NCI-H446 treated with DMSO at 0.1 percent for 48 hours (cell line): ENCODE measurements around the gene OR2T35.

Experiments used
- DNase-seq: peaks from one replicate; lab custom pipeline; 2025; lab: John Stamatoyannopoulos, UW

OR2T35 gene

DNA sequence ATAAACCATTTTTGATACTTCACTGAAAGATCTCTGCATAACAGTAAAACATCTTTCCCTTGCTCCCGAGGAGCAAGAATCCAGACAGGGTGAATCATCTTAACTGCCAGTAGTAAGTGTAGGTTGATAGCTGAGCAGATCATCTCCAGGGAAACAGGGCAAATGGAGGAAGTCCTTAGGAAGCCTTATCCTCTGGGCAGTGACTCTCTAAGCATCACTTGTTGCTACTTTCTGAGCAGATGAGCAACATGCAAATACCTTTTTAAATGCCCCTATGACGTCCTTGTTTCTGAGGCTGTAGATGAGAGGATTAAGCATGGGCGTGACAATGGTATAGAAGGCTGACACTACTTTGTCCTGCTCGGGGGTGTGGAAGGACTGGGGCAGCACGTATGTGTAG is 19.1 kb downstream of the OR2T35 start:
- no peak for DNase-seq

DNA sequence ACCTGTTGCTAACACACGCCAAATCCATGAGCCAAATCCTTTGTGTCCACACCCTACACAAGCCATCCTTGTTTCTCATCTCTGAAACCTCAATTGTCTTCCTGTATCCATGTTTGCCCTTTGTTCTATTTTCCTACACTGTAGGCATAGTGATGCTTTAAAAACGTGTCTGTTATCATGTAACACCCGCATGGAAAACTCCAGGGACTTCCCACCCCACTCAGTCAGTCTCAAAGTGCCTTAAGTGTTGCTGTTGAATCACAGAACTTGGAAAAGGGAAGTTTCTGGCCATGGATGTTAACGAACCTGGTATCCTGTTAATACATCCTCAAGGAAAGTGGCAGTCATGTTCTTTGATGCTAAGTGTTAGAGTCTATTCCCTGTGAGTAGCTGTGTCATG is 19.9 kb downstream of the OR2T35 start:
- DNase-seq = no peak

DNA sequence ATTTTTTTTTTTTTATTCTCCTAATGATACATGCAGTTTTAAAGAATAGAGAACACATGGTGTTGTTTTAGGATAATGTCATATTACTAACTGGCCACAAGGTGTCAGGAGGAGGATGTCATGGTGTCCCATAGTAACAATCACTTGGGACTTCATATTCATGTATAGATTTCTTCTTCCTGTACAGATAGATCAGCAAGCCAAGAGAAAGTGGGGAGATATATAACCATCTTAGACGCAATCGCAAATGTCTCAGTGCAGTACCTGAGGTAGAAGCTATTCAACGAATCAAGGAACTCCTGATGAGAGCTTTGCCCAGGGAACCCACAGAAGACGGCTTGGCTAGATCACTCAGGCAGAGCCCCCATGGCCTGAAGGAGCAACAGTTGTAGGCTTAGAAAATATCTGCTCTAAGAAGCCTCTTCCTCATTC is 22.5 kb downstream of the OR2T35 start:
- no peak for DNase-seq

DNA sequence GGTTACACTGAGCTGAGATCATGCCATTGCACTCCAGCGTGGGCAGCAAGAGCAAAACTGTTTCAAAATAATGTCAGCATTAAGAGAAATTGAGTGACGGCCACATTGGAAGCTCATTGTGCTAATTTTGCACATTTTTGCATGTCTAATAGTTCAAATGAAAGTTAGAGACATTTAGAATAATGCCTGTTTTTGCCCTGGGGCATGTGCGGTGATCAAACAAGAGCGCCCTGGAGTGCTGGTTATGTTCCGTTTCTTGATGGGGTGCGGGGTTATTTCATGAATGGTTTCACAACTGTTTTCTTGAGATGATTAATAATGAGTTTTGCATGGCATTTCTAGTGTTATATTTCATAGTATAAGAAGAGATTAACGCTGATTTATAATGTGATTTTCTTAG is 23.3 kb downstream of the OR2T35 start:
- DNase-seq = no peak

DNA sequence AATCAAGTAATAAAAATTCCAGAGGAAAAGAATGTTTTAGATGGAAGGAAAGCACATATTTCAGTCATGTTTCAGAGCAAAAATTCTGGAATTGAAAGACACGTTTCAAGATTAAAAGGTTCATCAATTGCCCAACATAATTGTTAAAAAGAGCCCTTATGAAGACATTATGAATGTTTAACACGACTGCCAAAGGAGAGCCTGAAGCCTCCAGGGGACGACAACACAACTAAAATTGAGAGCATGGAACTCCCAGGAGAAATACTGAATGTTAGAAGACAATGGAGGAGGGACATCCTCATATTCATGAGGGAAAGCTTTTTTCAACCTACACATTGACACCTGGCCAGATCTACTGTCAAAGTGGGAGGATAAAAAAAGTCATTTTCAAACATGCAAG is 26.2 kb downstream of the OR2T35 start:
- DNase-seq = no peak

DNA sequence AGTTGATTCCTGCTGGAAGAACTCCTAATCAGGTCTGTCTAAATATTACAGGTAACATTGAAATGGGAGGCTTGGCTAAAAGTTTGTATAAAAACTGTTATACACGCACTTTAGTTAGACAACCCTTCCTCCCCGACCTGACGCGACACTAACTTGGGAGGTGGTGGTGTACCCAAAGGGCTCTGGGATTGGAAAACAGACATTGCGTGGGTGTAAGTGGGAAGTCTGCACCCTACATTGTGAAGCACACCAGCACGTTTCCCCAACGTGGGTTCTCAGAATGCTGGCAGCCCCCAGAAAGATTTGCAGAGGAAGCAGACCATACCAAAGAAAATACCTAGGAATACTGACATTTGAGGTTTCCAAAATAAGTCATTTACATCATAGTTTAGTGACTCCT is 27.0 kb downstream of the OR2T35 start:
- DNase-seq = no peak

DNA sequence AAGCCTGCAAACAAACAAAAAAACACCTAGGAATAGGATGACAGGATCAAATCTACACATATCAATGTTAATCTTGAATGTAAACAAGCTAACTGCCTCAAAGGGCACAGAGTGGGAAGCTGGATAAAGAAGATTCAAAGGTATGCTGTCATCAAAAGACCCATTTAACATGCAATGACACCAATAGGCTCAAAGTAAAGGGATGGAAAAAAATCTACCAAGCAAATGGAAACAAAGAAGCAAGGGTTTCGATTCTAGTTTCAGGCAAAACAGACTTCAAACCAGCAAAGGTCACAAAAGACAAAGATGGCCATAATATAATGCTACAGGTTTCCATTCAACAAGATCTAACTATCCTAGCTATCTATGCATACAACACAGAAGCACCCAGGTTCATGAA is 31.3 kb downstream of the OR2T35 start:
- DNase-seq = no peak

DNA sequence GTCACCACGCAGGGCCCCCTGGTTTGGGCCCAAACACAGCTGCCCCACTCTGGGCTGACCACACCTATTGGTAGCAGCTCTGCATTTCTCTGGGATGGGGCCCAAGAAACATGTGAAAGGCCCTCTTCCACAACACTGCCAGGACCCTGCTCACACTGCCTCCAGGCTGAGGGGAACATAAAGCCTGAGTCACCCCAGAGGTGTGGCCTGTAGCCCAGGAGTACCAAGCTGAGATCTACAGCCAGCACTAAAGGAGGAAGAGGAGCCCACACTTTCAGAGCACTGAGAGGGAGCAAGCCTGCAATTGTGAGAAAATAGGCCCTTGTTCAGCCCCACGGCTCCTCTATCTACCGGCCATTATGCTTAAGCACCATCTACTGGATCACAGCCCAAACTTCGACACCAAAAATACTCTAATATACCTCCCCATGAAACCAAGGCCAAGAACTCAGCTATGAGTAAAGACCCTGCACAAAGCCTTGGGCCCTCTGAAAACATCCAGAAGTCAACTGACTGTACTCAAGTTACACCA is 33.1 kb downstream of the OR2T35 start:
- no peak for DNase-seq

DNA sequence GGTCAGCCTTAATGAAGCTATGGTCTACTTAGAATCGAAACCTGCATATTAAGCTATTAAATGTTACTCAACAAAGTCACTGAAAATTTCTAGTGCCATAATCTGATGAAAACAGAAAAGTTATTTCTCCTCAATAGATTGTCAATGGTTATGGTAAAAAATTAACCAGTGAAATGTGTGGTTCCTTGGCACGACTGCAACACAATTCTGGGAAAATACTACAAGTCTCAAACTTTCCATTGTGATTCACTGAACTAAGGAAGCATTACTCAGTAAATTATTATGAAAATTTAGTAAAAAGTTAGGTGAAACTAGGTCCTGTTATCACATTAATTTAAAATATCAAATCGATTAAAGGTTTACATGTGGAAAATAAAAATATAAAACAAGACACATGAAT is 34.8 kb downstream of the OR2T35 start:
- no peak for DNase-seq

DNA sequence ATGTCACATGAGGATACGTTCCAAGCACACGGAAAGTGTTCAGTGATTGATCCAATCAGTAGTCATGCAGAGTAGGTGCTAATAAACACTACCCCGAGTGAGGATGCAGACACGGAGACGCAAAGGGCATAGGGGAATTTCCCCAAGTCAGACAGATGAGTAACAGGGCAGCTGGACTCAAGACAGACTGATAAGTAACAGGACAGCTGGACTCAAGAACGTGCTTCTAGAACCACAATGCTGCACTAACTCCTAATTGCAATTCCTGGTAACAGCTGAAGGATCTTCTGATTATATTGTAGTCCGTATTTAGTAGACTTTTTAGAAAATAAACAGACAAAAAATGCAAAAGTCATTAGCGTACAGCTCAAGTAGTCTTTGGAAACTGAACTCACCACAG is 45.7 kb downstream of the OR2T35 start:
- DNase-seq = no peak

DNA sequence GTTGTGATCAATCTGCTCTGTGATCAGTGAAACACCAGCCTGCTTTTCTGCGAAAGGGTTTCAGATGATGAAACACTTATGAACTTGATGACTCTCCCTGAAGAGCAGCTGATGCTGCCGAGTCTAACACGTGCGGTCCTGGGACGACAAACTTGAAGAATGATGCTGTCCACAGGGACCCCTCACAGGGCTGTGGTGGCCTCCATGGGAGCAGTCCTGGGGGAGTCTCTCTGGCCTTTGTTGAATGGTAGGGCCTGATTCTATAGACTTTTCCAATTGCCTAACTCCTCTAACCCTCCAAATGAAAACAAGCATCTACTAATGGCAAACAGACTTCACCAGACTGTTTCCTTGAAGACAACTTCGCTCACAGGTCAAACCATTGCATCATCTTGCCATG is 47.5 kb downstream of the OR2T35 start, which contains the start of gene OR2T10:
Gene OR2T10, minus strand, starts transcription at position 112 of the 400 bp plus-strand sequence. CDS start 3,932 bp downstream, outside the sequence.
- DNase-seq = no peak

DNA sequence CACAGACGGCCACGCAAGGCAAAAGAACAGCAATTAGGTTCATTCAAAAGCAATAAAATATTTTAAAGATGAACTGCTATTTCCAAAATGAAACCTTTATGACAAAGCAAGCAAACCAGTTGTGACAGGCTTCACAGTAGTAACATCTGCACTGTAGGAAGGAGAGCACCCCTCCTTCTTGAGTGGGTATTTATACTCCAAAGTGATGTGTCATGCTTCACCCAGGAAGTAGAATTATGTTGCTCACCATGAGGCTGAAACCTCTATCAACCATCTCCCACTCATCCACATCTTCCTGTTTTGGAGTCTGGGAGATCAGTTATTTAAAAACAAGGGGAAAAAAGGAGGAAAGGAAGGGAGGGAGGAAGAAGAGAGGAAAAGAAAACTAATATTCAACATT is 48.5 kb downstream of the OR2T35 start:
- no peak for DNase-seq

DNA sequence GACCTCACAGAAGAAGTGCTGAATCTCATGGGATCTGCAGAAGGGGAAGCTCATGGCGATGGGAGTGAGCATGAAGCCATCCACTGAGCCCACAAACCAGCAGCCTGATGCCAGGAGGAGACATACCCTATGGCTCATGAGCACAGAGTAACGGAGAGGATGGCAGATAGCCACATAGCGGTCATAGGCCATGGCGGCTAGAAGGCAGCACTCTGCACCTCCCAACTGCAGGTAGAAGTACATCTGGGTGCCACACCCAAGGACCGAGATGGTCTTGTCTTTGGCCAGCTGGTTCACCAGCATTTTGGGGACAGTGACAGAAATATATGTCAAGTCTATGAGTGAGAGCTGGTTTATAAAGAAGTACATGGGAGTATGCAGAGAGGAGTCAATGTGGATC is 51.9 kb downstream of the OR2T35 start:
- no peak for DNase-seq

DNA sequence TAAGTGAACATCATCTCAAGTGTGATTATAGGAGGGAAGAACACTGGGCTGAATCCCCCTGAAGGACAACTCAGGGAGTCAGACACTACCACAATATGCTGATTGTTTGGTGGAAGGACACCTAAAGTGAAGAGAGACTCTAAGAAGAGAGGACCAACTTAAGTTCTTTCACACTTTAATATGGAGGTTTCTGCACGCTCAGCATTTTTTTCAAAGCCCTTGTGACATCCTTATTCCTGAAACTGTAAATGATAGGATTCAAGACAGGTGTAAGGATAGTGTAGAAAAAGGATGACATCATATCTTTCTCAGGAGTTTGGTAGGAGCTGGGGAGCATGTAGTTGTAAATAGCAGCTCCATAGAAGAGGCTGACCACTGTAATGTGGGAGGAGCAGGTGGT is 52.4 kb downstream of the OR2T35 start:
- no peak for DNase-seq

DNA sequence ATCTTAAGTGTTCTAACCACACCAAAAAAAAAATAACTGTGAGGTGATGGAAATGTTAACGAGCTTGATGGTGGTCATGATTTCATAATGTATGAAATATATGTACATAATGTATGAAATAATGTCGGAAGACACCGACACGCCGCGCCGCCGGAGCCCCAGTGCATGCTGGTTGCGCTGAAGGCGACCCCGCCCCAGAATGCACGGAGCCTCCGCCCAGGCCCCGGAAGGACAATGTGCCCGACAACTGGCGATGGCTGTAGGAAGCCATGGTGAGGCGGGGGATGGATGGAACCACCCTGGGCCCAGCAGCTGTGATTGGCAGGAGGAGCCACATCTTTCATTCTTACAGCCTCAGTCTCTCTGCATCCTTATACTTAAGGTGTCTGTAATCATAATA is 55.0 kb downstream of the OR2T35 start:
- DNase-seq = no peak

DNA sequence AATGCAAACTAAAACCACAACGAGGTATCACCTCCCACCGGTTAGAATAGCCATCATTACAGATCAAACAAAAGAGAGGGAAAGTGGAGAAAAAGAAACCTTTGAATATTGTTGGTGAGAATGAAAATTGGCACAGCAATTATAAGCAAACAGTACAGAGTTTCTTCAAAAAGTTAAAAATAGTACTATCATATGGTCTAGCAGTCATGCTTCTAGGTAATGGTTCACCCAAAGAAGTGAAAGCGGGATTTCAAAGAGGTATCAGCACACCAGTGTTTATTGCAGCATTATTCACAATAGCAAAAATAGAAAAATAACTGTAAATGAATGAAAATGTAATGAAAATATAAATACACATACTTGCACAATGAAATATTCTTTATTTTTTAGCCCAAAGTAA is 55.7 kb downstream of the OR2T35 start:
- DNase-seq = no peak
